Osteocyte (in vitro differentiated cells): ENCODE data around the gene FAM98C. TPM values are rescaled to one million over a fixed set of nuclear protein-coding genes. Genes with fewer than 3 reads are reported as not detected.

Source experiments
- DNase-seq: peaks from one replicate; pipeline ENCODE4 v3.0.0; 2021; ENCODE audit warnings: mixed read lengths; ENCODE audit not compliant: unreplicated experiment; ENCODE audit errors: extremely low spot score
- H3K27ac Mint-ChIP-seq: one replicate; pipeline ENCODE4 v1.8.0; 2021; ENCODE audit warnings: mild to moderate bottlenecking, mixed read lengths; ENCODE audit not compliant: unreplicated experiment
- H3K27me3 Mint-ChIP-seq: one replicate; pipeline ENCODE4 v1.8.0; 2021; ENCODE audit warnings: mixed read lengths; ENCODE audit not compliant: unreplicated experiment
- H3K36me3 Mint-ChIP-seq: one replicate; pipeline ENCODE4 v1.8.0; 2021; ENCODE audit warnings: mixed read lengths; ENCODE audit not compliant: unreplicated experiment
- H3K4me1 Mint-ChIP-seq: one replicate; pipeline ENCODE4 v1.8.0; 2021; ENCODE audit warnings: mixed read lengths; ENCODE audit not compliant: unreplicated experiment
- H3K4me3 Mint-ChIP-seq: one replicate; pipeline ENCODE4 v1.8.0; 2021; ENCODE audit warnings: mild to moderate bottlenecking, moderate library complexity, mixed read lengths; ENCODE audit not compliant: unreplicated experiment
- H3K9me3 Mint-ChIP-seq: one replicate; pipeline ENCODE4 v1.8.0; 2021; ENCODE audit warnings: mixed read lengths; ENCODE audit not compliant: unreplicated experiment
- long read RNA-seq: library from polyadenylated mRNA; unstranded; transcript quantifications from one replicate; pipeline ENCODE4 v2.0.0, GENCODE V29; 2021
- total RNA-seq: library from RNA; stranded (reverse); gene quantifications from 2 replicates; pipeline ENCODE4 v1.2.1, GENCODE V29; 2021
- TF ChIP-seq, protein P1 (sequence below): fragments of 200-600 bp; sonication (generic); IDR thresholded peaks from 2 replicates; pipeline ENCODE4 v1.5.0; 2021; ENCODE audit warnings: antibody characterized with exemption, mild to moderate bottlenecking, moderate library complexity

FAM98C gene
- 19.4 and 22.7 TPM in 2 replicates for total RNA-seq
- long read RNA-seq, partial matches to known transcripts: 0 of 1 reads
- long read RNA-seq, other reads (novel, unspliced or antisense): 1 of 1 reads

DNA sequence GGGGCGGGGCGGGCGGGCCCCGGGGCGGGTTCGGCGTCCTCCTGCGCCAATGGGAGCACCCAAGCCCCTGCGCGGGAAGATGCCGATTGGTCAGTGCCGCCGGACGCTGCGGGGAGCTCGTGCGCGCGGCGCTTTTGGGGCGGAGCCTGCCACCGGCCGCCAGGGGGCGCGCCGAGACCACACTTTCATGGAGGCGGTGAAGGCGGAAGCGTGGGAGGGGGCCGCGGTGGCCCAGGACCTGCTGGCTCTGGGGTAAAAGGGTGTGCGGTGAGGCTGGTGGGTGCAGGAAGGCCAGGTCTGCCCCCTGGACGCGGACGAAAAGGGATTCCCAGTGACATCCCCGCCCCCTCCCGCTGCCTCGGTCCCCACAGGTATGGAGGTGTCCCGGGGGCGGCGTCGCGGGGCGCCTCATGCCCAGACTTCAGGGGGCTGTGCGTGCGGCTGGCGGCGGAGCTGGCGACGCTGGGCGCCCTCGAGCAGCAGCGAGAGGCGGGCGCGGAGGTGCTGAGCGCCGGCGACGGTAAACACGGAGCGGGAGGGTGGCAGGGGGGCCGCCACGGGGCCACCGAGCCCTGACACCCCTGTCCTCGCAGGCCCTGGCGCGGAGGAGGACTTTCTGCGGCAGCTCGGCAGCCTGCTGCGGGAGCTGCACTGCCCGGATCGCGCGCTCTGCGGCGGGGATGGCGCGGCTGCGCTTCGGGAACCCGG is at the start of gene FAM98C:
Gene FAM98C, plus strand, starts transcription at position 127 of the 708 bp plus-strand sequence. Its CDS starts 61 bp downstream, at position 188.
- DNase-seq: peak; percentile 99
- H3K4me3 Mint-ChIP-seq: peak within 1 kb of the TSS; percentile 90

DNA sequence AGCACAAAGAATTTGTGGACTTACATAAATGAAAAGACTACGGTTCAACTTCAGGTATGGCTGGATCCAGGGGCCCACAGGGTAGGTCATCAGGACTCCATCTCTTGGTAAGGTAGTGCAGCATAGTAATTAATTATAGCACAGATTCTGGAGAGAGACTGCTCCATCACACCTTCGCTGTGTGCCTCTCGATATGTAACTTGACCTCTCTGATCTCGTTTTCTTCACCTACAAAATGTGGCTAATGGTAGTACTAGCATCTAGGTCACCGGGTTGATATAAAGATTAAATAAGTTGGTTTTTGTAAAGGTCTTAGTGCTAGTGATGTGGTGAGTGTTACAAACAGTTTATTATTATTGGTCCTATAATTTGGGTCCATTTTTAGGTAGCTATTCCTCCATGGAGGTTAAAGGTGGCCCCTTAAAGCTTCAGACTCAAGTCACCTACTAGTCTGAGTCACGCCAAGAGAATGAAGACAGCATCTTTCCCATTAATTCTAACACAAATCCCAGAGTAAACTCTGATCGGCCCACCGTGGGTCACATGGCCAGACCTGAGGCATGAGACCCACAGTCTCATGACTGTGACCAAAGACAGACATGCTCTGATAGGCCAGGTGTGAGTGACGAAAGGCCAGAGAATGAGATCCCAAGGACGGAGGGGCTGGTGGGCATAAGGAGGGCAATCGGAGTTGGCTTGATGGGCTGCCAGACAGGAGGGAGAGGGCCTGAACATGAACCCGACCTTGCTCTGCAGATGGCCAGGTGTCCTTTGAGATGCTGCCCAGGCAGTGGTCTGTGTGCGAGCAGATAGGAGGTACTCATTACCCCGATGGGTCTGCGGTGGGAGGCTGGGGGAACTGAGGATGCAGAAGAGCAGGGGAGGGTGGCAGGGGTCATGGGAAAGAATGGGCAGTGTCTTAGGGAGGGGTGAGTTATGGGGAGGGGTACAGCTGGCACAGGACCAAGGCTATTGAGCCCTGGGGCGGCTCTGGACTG is 46.9 kb upstream of the FAM98C start:
- no peak overlapping the region for H3K4me3 Mint-ChIP-seq
- H3K27me3 Mint-ChIP-seq: peaks cover 34% of the 10 kb centered on the region
- H3K9me3 Mint-ChIP-seq: no peaks in the 10 kb centered on the region
- no peak overlapping the region for H3K27ac Mint-ChIP-seq
- H3K4me1 Mint-ChIP-seq: peaks cover under 1% of the 10 kb centered on the region
- TF ChIP-seq, protein P1, sequence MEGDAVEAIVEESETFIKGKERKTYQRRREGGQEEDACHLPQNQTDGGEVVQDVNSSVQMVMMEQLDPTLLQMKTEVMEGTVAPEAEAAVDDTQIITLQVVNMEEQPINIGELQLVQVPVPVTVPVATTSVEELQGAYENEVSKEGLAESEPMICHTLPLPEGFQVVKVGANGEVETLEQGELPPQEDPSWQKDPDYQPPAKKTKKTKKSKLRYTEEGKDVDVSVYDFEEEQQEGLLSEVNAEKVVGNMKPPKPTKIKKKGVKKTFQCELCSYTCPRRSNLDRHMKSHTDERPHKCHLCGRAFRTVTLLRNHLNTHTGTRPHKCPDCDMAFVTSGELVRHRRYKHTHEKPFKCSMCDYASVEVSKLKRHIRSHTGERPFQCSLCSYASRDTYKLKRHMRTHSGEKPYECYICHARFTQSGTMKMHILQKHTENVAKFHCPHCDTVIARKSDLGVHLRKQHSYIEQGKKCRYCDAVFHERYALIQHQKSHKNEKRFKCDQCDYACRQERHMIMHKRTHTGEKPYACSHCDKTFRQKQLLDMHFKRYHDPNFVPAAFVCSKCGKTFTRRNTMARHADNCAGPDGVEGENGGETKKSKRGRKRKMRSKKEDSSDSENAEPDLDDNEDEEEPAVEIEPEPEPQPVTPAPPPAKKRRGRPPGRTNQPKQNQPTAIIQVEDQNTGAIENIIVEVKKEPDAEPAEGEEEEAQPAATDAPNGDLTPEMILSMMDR: no peak
- DNase-seq: no peak
- no peaks in the 10 kb centered on the region for H3K36me3 Mint-ChIP-seq

More for the DNA sequence above, at the start of gene FAM98C:
- H3K27me3 Mint-ChIP-seq: no peaks in the 10 kb centered on the region
- peaks cover 8% of the 10 kb centered on the region for H3K4me1 Mint-ChIP-seq
- H3K9me3 Mint-ChIP-seq: no peaks in the 10 kb centered on the region
- H3K36me3 Mint-ChIP-seq: peaks cover 8% of the 10 kb centered on the region
- TF ChIP-seq, protein P1: peak; percentile 100
- peak within 1 kb of the TSS; percentile 79 for H3K27ac Mint-ChIP-seq

DNA sequence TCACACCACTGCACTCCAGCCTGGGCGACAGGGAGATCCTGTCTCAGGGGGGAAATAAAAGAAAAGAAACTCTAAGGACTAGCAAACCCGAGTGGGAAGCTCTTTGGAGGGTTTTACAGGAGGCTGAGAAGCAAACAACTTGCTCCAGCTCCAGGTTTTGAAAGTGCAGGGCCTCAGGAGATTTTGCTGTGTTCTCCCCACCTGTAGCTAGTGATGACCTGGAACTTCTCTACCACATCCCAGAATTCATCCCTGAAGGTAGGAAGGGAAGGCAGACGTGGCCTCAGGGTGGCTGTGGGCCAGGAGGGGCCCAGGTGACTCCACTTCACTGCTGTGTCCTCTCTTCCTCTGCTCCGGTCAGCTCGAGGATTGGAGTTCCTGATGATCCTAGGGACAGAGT is 44.8 kb upstream of the FAM98C start:
- TF ChIP-seq, protein P1: no peak
- Mint-ChIP-seq H3K27me3 (peaks cover 38% of the 10 kb centered on the region), H3K36me3 (no peaks in the 10 kb centered on the region), H3K9me3 (no peaks in the 10 kb centered on the region), H3K4me1 (peaks cover 11% of the 10 kb centered on the region), H3K27ac (no peak overlapping the region), H3K4me3 (no peak overlapping the region)
- DNase-seq: no peak

DNA sequence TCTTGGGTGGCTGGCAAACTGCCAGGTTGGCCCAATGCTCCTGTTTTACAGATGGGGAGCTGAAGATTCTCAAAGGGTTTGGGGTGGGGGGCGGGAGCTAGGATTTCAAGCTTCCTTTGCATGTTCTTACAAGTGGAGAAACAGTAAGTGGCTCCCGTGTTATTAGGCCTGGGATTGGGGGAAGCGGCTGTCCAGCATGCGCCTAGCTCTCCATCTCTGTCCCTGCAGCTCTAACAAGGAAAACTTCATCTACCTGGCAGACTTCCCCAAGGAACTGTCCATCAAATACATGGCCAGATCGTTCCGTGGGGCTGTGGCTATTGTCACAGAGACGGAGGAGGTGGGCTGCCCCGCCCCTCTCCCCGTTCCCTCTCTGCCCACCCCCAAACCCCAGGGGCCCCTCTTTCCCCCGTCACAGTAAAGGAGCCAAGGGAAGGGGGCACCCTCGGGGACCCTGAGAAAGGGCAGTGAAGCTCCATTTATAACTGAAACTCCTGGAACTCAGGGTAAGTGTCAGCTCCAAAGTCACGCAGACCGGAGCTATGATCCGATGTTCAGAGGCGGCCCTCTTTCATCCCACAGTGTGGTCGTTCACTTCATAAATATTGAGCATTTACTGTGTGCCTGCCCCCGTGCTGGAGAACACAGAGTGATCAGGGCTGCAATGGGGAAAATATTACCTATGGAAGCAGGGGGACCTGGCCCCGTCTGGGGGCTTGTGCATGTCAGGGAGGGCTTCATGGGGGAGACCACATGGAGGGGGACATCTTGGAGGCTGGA is 43.5 kb upstream of the FAM98C start:
- H3K27ac Mint-ChIP-seq: no peak overlapping the region
- TF ChIP-seq, protein P1: no peak
- no peak overlapping the region for H3K4me3 Mint-ChIP-seq
- H3K27me3 Mint-ChIP-seq: peaks cover 38% of the 10 kb centered on the region
- peaks cover 11% of the 10 kb centered on the region for H3K4me1 Mint-ChIP-seq
- no peaks in the 10 kb centered on the region for H3K36me3 Mint-ChIP-seq
- H3K9me3 Mint-ChIP-seq: no peaks in the 10 kb centered on the region
- no peak for DNase-seq
